Brain microvascular endothelial cell (primary cell): ENCODE results near the gene EFNA5.
A peak's percentile ranks its signal among the peaks of the same experiment; 100 is the strongest.

Experiments used
- DNase-seq: peaks from one replicate; pipeline ENCODE4 v3.0.0-alpha.2; 2020
- H3K27ac ChIP-seq: fragments of 250-450 bp; sonication (Bioruptor Pico); 2 replicates; pipeline ENCODE4 v1.5.1; 2020; ENCODE audit warnings: mild to moderate bottlenecking, moderate library complexity
- H3K27me3 ChIP-seq: fragments of 250-450 bp; sonication (Bioruptor Pico); replicated peaks from 2 replicates; pipeline ENCODE4 v1.5.1; 2020; ENCODE audit warnings: mild to moderate bottlenecking
- H3K36me3 ChIP-seq: fragments of 250-450 bp; sonication (Bioruptor Pico); replicated peaks from 2 replicates; pipeline ENCODE4 v1.5.1; 2020; ENCODE audit warnings: mild to moderate bottlenecking
- H3K4me3 ChIP-seq: 2 replicates; pipeline ENCODE4 v1.5.1; 2011; ENCODE audit warnings: low read depth, mild to moderate bottlenecking, control low read depth, low read length, moderate library complexity
- CTCF ChIP-seq: IDR thresholded peaks from 2 replicates; pipeline ENCODE4 v1.5.1; 2011; ENCODE audit warnings: low read depth, mild to moderate bottlenecking, moderate library complexity, low read length, control low read depth, inconsistent platforms; ENCODE audit errors: missing control alignments
- in situ Hi-C: cut with HindIII; loops from 2 replicates; pipeline ENCODE4 v1.10.0; 2017; ENCODE audit warnings: low sequenced_read_pairs, low pct_ligation_motif_present

Gene EFNA5

GRCh38 chr5:107680099-107680498 lies 9.4 kb upstream of the EFNA5 start:
- no peak overlapping the region for H3K4me3 ChIP-seq
- DNase-seq, result no peak
- H3K27ac ChIP-seq, result no peak overlapping the region
- no peaks in the 10 kb centered on the region for H3K27me3 ChIP-seq
- H3K36me3 ChIP-seq, result no peaks in the 10 kb centered on the region
- in situ Hi-C loops, result no loop called here
- no peak for TF ChIP-seq CTCF

GRCh38 chr5:107676702-107677101 lies 6.0 kb upstream of the EFNA5 start:
- Histone ChIP-seq H3K4me3 (no peak overlapping the region), H3K36me3 (no peaks in the 10 kb centered on the region), H3K27me3 (no peaks in the 10 kb centered on the region), H3K27ac (no peak overlapping the region)
- TF ChIP-seq CTCF, result no peak
- in situ Hi-C loops, result no loop called here
- peak; percentile 29 for DNase-seq

- no peak for TF ChIP-seq CTCF
- in situ Hi-C loops, result no loop called here
- no peak overlapping the region for H3K4me3 ChIP-seq
- no peak overlapping the region for H3K27ac ChIP-seq
- no peaks in the 10 kb centered on the region for H3K36me3 ChIP-seq
- H3K27me3 ChIP-seq, result no peaks in the 10 kb centered on the region
- DNase-seq, result no peak
Observed at GRCh38 chr5:107675201-107675600, 4.5 kb upstream of the EFNA5 start.

- H3K4me3 ChIP-seq, result no peak overlapping the region
- H3K36me3 ChIP-seq, result no peaks in the 10 kb centered on the region
- H3K27me3 ChIP-seq, result no peaks in the 10 kb centered on the region
- no peak for DNase-seq
- in situ Hi-C loops, result no loop called here
- no peak for TF ChIP-seq CTCF
- no peak overlapping the region for H3K27ac ChIP-seq
Observed at GRCh38 chr5:107674655-107675054, 3.9 kb upstream of the EFNA5 start.

GRCh38 chr5:107673368-107674136 lies 2.8 kb upstream of the EFNA5 start:
- in situ Hi-C loops, result no loop called here
- peak; percentile 88 for DNase-seq
- TF ChIP-seq CTCF, result peak; percentile 99
- no peaks in the 10 kb centered on the region for H3K27me3 ChIP-seq
- H3K4me3 ChIP-seq, result peak overlapping the region; percentile 88
- peak overlapping the region; percentile 49 for H3K27ac ChIP-seq
- H3K36me3 ChIP-seq, result no peaks in the 10 kb centered on the region

GRCh38 chr5:107673039-107673367 lies 2.3 kb upstream of the EFNA5 start:
- in situ Hi-C loops, result no loop called here
- Histone ChIP-seq H3K36me3 (no peaks in the 10 kb centered on the region), H3K4me3 (peak overlapping the region; percentile 88), H3K27ac (peak overlapping the region; percentile 49), H3K27me3 (no peaks in the 10 kb centered on the region)
- no peak for DNase-seq
- no peak for TF ChIP-seq CTCF
